Lung (tissue), 12 donors: Measurements from ENCODE around the gene NELFE. TPM values are rescaled to one million over a fixed set of nuclear protein-coding genes. Genes with fewer than 3 reads are reported as not detected.
A peak's percentile ranks its signal among the peaks of the same experiment; 100 is the strongest.

ENCODE experiments used
- ATAC-seq: fragments of 200-7000 bp; cut with Tn5 transposase; one replicate; pipeline ENCODE4 v1.9.1; 2020; ENCODE audit warnings: moderate number of reproducible peaks; ENCODE audit not compliant: insufficient read depth, low FRiP score
- DNase-seq, 3 donors: peaks; one replicate each; pipeline ENCODE4 v3.0.0-alpha.2; 2013 to 2017
- H3K27ac ChIP-seq, 2 donors: one replicate each; pipeline ENCODE4 v1.5.1; 2013; ENCODE audit warnings: mild to moderate bottlenecking in 2 of 2, moderate library complexity in 2 of 2, control low read depth in 1 of 2, inconsistent platforms in 1 of 2, low read depth in 1 of 2, low read length in 1 of 2
- H3K27me3 ChIP-seq, 3 donors: one replicate each; pipeline ENCODE4 v1.5.1; 2013; ENCODE audit warnings: low read length in 2 of 3; ENCODE audit not compliant: control insufficient read depth in 3 of 3, insufficient read depth in 3 of 3
- H3K36me3 ChIP-seq, 4 donors: one replicate each; pipeline ENCODE4 v1.5.1; 2013; ENCODE audit warnings: low read length in 4 of 4, mild to moderate bottlenecking in 1 of 4, moderate library complexity in 1 of 4; ENCODE audit not compliant: control insufficient read depth in 4 of 4, insufficient read depth in 4 of 4
- H3K4me1 ChIP-seq, 5 donors: one replicate each; pipeline ENCODE4 v1.5.1; 2013; ENCODE audit warnings: low read length in 5 of 5, mild to moderate bottlenecking in 2 of 5, moderate library complexity in 1 of 5; ENCODE audit not compliant: control insufficient read depth in 5 of 5, insufficient read depth in 5 of 5
- H3K4me3 ChIP-seq: one replicate; pipeline ENCODE4 v1.5.1; 2013; ENCODE audit warnings: mild to moderate bottlenecking, control low read depth, moderate library complexity
- H3K9ac ChIP-seq, 2 donors: one replicate each; pipeline ENCODE4 v1.5.1; 2013; ENCODE audit warnings: low read length in 2 of 2, control low read depth in 1 of 2; ENCODE audit not compliant: insufficient read depth in 1 of 2
- H3K9me3 ChIP-seq, 4 donors: one replicate each; pipeline ENCODE4 v1.5.1; 2013; ENCODE audit warnings: low read length in 3 of 4, mild to moderate bottlenecking in 1 of 4, moderate library complexity in 1 of 4; ENCODE audit not compliant: control insufficient read depth in 4 of 4, insufficient read depth in 3 of 4
- CTCF ChIP-seq: IDR thresholded peaks from 2 replicates; pipeline ENCODE4 v1.5.1; 2012; ENCODE audit warnings: mild to moderate bottlenecking; ENCODE audit errors: control extremely low read depth, extremely low read depth
- WGBS, 2 donors: extraction: QIAGEN DNeasy Blood & Tissue Kit; methylation state at CpG; one replicate each; pipeline ENCODE4 v1.1.7; 2013; 5-methylcytosine and 5-hydroxymethylcytosine counted together
- polyA plus RNA-seq, 2 donors: library from polyadenylated mRNA; stranded (reverse); fragments of 200-250 nt; gene quantifications; one replicate each; pipeline ENCODE4 v1.2.1, GENCODE V29; 2013
- total RNA-seq, 2 donors: library from RNA; depleted of rRNA in 1 of 2; stranded (reverse); fragments of >200 nt in 1 of 2; gene quantifications; one replicate each; pipeline ENCODE4 v1.2.1, GENCODE V29; 2014 to 2021
- donor health status: control.
- donor health status: control.
- donor health status: Bipolar disorder and iron deficiency.
- donor health status: healthy.
- donor health status: DM: yes; HTN: yes; CAD: no.

The NELFE gene
- total and polyA plus RNA-seq, 4 donors = 53.1 to 69.0 (median 58.7) TPM

- 7 to 13% methylated on average over 11 of the region's 11 CpGs for WGBS, 2 donors
- no peak for TF ChIP-seq CTCF
- DNase-seq = no peak
- ATAC-seq = no peak
- peak overlapping the region; percentile 79 to 94 for H3K27ac ChIP-seq
- peaks cover 20 to 48% (median 25%) of the 10 kb centered on the region in 4 donors for H3K36me3 ChIP-seq
- peak overlapping the region; percentile 94 to 98 for H3K9ac ChIP-seq
- peaks cover 4 to 19% (median 9%) of the 10 kb centered on the region in 5 donors for H3K4me1 ChIP-seq
- no peaks in the 10 kb centered on the region for H3K27me3 ChIP-seq
- peak overlapping the region; percentile 82 for H3K4me3 ChIP-seq
- no peaks in the 10 kb centered on the region for H3K9me3 ChIP-seq
These were observed 395 bp downstream of the NELFE start for GRCh38 chr6:31958412-31958740.

GRCh38 chr6:31956796-31957195 is 2.0 kb downstream of the NELFE start:
- H3K4me1 ChIP-seq = peaks cover 4 to 19% (median 9%) of the 10 kb centered on the region in 5 donors
- H3K9ac ChIP-seq = no peak overlapping the region
- peaks cover 16 to 39% (median 35%) of the 10 kb centered on the region in 4 donors for H3K36me3 ChIP-seq
- DNase-seq = no peak
- H3K27me3 ChIP-seq = no peaks in the 10 kb centered on the region
- ATAC-seq = no peak
- no peak overlapping the region for H3K27ac ChIP-seq
- TF ChIP-seq CTCF = no peak
- no peaks in the 10 kb centered on the region for H3K9me3 ChIP-seq
- WGBS, 2 donors = 63% methylated on average over 3 of the region's 3 CpGs
- no peak overlapping the region for H3K4me3 ChIP-seq

GRCh38 chr6:31954511-31954910 is 4.3 kb downstream of the NELFE start:
- no peak overlapping the region for H3K27ac ChIP-seq
- no peak for DNase-seq
- no peak overlapping the region for H3K4me3 ChIP-seq
- H3K9me3 ChIP-seq = no peaks in the 10 kb centered on the region
- H3K27me3 ChIP-seq = no peaks in the 10 kb centered on the region
- TF ChIP-seq CTCF = no peak
- 98% methylated on average over 28 of the region's 28 CpGs for WGBS, 2 donors
- H3K4me1 ChIP-seq = peaks cover 4 to 16% (median 7%) of the 10 kb centered on the region in 5 donors
- ATAC-seq = no peak
- H3K9ac ChIP-seq = no peak overlapping the region
- H3K36me3 ChIP-seq = peaks cover 16 to 39% (median 31%) of the 10 kb centered on the region in 4 donors

GRCh38 chr6:31952890-31953289 is 5.9 kb downstream of the NELFE start:
- Histone ChIP-seq H3K9me3 (no peaks in the 10 kb centered on the region), H3K27me3 (no peaks in the 10 kb centered on the region), H3K4me1 (peaks cover 1 to 7% (median 3%) of the 10 kb centered on the region in 5 donors), H3K36me3 (peaks cover 16 to 39% (median 30%) of the 10 kb centered on the region in 4 donors), H3K4me3 (no peak overlapping the region), H3K27ac (no peak overlapping the region), H3K9ac (no peak overlapping the region)
- no peak for TF ChIP-seq CTCF
- DNase-seq = no peak
- 79 to 83% methylated on average over 5 of the region's 5 CpGs for WGBS, 2 donors
- ATAC-seq = no peak
